Measurements from ENCODE around the gene ARHGAP10. TPM values are rescaled to one million over a fixed set of nuclear protein-coding genes. Genes with fewer than 3 reads are reported as not detected.
"Not testable (repeated sequence)": the region's sequence is repeated elsewhere in the genome, so short reads cannot be mapped to it uniquely, and the experiment has no call there.

Gene ARHGAP10
- total RNA-seq, 1 donor from 2014 or later, result 9.1 TPM

DNA sequence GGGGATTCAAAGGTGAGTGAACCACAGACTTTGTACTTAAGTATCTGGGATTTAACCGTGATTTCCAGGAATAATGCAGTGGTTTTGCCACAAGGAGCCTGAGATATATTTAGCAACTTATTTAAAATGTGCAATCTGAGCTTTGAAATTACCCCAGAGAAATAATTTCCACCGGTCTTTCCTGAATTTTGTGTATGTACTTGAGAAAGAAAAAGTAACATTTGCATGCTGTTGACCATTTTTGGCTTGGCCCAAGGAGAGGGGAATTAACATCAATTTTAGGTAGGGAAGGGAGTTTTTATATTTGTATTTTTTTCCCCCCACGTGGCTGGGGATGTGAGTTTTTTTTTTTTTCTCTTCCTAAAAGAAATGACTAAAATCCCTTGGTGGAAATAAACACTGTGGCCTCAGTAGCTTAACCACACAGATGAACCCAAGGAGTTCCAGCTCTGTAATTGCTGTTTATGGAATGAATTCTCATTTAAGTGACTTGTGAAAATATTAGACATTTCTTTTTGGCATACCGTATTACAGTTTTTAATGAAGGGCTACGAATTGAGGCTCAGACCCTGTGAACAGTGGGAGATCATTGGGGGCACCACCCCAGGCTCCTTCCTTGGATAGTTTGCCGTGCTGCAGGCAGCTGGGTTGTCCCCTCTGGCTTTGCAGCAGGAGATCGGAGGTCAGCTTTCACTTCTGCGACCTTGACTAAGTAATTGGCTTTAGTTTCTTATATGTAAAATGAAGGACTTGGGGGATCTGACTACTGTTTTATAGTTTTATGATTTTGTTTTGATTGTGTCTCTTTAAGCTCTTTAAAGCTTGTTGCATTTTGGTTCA is 116.1 kb downstream of the ARHGAP10 start:
- no peak for DNase-seq (ENCODE audit: low read depth in 2 of 2)

GRCh38 chr4:147848634-147849033 is 116.7 kb downstream of the ARHGAP10 start:
- DNase-seq (ENCODE audit: low read depth in 2 of 2), result no peak

- no peak for DNase-seq (ENCODE audit: low read depth in 2 of 2)
Observed at GRCh38 chr4:147851135-147851534, 119.2 kb downstream of the ARHGAP10 start.

- no peak for DNase-seq (ENCODE audit: low read depth in 2 of 2)
Observed at GRCh38 chr4:147853706-147854105, 121.8 kb downstream of the ARHGAP10 start.

DNA sequence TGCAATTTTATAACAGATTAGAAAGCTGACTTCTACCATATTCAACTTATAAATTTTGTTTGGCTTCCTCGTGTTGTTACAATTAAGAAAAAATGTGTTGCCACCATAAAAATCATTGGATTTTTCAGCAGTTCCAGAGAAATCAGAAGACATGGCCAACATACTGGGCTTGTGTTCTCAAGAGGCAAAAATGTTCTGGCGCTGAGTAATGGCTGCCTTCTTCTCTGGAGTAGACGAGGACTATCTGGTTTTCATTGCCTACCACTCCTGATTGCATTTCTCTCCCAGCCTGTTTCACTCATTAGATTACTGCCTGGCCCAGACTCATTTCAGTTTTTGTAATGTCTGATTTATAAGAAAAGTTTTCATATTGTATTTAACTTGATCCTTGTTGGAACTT is 122.3 kb downstream of the ARHGAP10 start:
- DNase-seq (ENCODE audit: low read depth in 2 of 2), result no peak

- DNase-seq (ENCODE audit: low read depth in 2 of 2), result peak in 1 of 2 donors; percentile 11
Observed at GRCh38 chr4:147855571-147856009, 123.7 kb downstream of the ARHGAP10 start.

DNA sequence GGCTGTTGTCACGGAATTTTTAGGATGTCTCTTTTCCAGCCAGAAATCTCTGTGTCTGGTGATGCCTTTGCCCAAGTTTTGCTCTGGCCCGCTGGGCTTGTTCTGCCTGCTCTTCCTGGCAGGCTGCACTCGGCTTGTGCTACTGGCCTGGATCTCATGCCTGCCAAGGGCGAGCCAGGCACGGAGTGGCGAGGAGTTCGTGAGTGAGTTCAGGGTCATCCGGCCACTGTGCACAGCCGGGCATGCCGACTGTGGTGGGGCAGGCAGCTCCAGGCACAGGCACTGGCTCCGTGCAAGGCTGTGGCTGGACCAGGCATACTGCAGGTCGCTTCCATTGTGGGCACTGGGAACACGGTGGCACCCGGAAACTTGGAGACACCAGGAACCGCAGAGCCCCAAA is 129.1 kb downstream of the ARHGAP10 start:
- DNase-seq (ENCODE audit: low read depth in 2 of 2), result no peak

- no peak for DNase-seq (ENCODE audit: low read depth in 2 of 2)
Observed at GRCh38 chr4:147862043-147862692, 130.3 kb downstream of the ARHGAP10 start.

DNA sequence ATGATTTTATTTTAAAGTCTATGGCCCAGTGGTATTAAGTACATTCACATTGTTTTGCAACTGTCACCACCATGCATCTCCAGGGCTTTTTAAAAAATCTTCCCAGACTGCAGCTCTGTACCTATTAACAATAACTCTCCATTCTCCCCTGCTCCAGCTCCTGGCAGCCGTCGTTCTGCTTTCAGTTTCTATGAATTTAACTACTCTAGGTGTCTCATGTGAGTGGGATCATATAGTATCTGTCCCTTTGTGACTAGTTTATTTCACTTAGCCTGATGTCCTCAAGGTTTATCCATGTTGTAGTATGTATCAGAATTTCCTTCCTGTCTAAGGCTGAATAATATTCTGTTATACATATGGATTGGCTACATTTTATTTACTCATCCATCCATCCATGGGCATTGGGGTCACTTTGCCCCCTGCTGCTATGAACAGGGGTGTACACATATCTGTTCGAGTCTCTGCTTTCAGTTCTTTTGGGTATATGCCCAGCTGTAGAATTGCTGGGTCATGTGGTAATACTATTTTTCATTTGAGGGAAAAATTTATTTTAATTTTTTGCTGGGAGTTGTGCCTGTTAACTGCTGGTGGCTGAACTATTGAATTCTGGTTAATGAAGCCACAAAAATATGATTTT is 131.3 kb downstream of the ARHGAP10 start:
- DNase-seq (ENCODE audit: low read depth in 2 of 2), result peak in 1 of 2 donors; percentile 40

DNA sequence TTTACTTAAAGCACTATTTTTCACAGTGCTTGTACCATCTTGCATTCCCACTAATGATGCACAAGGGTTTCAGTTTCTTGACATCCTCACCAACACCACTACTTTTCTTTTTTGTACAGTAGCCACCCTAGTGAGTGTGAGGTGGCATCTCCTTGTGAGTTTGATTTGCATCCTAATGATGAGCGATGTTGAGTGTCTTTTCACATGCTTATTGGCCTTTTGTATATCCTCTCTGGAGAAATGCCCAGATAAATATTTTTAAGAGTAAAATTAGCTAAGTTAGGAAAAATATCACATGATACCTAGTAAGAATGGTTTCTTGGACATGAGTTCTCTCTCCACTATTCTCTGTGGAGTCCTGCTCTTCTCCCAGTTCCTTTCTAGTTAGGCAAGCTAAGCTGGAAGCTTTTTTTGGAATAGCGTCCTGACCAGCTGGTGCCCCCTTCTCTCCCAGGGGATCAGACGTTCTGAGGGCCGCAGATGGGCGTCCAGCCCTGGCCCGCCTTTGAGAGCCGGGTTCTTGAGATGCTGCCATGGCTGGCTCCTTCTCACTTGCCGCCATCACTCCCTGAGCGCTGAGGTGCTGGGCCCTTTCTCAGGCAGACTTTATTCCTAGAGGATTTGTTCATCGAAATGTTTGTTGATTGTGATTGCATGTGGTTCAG is 132.1 kb downstream of the ARHGAP10 start:
- peak in 1 of 2 donors; percentile 42 for DNase-seq (ENCODE audit: low read depth in 2 of 2)

- DNase-seq (ENCODE audit: low read depth in 2 of 2), result no peak
Observed at GRCh38 chr4:147864607-147865006, 132.7 kb downstream of the ARHGAP10 start.

DNA sequence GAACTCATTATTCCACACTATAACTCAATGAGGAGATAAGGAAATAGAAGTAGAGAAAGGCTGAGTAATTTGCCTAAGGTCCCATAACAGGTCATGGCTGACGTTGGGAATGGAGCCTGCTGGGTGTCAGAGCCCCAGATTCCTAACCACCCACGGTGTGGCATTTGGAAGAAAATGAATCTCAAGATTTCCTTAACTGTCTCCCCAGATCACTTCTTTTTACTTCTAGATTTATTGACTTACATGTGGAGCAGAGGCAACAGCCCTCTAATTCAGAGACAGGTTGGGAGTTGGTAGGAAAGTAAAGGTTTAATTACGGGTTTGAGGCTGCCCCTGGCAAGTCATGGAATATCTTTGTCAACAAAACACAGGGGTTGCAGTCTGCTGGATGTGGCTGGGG is 134.0 kb downstream of the ARHGAP10 start:
- DNase-seq (ENCODE audit: low read depth in 2 of 2), result no peak

DNA sequence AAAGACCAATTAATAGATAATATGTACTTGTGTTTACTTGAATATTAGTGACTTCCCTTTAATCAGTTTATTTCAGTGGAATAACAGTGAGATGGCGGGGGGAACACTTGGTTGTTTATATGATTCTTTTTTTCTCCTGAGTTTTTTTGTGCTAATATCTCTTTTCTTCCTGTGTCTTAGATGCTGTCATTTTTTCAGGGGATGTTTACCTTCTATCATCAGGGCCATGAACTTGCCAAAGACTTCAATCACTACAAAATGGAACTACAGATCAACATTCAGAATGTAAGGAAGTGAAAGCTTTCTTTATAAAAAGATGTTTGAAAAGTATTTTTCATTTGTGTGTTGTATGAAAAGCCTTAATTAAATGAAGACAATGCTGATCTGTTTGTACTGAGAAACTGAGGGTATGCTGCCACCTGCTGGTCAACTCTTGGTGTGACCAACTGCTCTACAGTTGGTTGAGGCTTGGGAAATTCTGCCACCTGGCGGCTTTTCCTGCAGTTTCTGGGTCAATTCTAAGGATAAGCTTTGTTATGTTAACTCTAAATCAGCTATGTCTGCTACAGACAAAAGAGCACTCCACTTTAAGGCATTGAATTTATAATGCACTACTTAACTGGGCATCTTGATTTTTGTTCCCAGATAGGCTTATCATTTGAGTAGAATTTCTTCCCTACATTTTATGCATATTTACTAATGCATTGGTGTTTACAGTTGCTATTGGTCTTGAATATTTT is 134.8 kb downstream of the ARHGAP10 start:
- DNase-seq (ENCODE audit: low read depth in 2 of 2), result peak; percentile 88 to 92

- no peak for DNase-seq (ENCODE audit: low read depth in 2 of 2)
Observed at GRCh38 chr4:147874109-147874508, 142.2 kb downstream of the ARHGAP10 start.

- DNase-seq (ENCODE audit: low read depth in 2 of 2), result no peak
Observed at GRCh38 chr4:147877308-147877771, 145.5 kb downstream of the ARHGAP10 start.

DNA sequence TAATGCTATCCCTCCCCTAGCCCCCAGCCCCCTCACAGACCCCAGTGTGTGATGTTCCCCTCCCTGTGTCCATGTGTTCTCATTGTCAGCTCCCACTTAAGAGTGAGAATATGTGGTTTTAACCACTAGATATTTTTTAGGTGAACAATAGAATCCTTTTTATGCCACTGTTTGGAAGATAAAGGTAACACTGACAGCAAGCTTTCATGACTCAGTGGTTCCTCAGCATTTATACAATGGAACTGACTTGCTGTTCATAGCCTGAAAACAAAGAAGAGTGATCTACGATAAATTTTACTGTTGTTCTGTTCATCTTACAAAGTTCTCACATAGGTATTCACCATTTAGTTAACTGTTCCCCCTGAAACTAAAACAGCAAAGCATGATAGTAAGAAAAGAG is 147.8 kb downstream of the ARHGAP10 start:
- DNase-seq (ENCODE audit: low read depth in 2 of 2), result peak in 1 of 2 donors; percentile 19

DNA sequence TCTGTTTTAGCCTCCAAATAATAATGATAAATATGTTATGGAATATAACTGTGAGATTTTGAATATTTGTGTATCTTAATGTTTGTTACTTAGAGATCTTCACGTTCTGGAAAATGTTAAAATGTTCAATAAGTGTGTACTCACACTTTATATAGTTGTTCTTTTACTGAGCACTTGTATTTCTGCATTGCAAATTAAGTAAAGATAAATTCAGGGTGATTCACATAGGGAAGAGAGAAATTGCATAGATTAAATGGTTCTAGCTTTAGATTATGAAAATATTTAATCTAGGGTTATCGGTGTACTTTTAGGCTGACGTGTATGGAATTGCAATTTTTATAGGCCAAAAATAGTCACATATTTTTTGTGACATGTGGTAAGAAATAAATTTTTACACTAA is 148.6 kb downstream of the ARHGAP10 start:
- no peak for DNase-seq (ENCODE audit: low read depth in 2 of 2)

- no peak for DNase-seq (ENCODE audit: low read depth in 2 of 2)
Observed at GRCh38 chr4:147884536-147884935, 152.6 kb downstream of the ARHGAP10 start.

DNA sequence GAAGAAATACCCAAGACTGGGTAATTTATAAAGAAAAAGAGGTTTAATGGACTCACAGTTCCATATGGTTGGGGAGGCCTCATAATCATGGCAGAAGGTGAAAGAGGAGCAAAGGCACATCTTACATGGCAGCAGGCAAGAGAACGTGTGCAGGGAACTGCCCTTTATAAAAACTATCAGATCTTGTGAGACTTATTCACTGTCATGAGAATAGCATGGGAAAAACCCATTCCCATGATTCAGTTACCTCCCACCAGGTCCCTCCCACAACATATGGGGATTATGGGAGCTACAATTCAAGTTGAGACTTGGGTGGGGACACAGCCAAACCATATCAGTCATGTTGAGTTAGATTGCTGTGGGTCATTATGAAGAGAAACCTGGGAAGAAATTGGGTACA is 153.3 kb downstream of the ARHGAP10 start:
- DNase-seq (ENCODE audit: low read depth in 2 of 2), result not testable (repeated sequence)

DNA sequence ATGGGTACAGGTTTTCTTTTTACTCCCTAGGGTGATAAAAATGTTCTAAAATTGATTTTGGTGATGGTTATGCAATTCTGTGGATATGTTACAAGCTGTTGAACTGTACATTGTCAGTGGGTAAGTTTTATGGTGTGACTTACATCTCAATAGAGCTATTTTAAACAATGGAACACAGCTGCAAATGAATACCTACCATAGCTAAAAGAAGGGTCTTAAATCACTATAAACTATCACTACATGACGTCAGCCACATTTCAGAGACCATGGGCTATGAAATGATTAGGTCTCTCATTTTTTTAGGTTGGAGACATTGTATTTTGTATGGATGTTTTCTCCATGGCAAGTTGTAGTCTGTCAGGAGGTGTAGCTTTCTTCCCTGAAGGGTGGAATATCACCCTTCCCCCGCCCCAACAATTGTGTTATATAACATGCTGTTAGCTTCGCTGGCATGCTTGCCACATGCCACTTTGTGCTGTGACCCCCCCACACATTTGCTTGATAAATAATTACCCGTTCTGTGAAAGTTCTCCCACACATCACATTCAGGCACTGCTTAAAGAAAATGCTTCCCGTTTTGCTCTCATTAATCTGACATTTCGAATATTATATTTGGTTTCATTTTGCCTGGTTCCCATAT is 159.7 kb downstream of the ARHGAP10 start:
- DNase-seq (ENCODE audit: low read depth in 2 of 2), result no peak

Data from dermis microvascular lymphatic vessel endothelial cell (primary cell).